22Rv1 (cell line): Measurements from ENCODE around the gene RNLS.

ENCODE experiments used
- H3K27ac ChIP-seq: fragments of 450-650 bp; 2 replicates; pipeline ENCODE4 v1.5.1; 2017
- ZFX ChIP-seq: fragments of 450-650 bp; IDR thresholded peaks from 2 replicates; pipeline ENCODE4 v1.6.1; 2017; ENCODE audit warnings: antibody characterized with exemption, borderline replicate concordance
- TF ChIP-seq, protein P1 (sequence below): fragments of 450-650 bp; IDR thresholded peaks from 2 replicates; pipeline ENCODE4 v1.5.1; 2017; ENCODE audit warnings: mild to moderate bottlenecking

Gene RNLS

DNA sequence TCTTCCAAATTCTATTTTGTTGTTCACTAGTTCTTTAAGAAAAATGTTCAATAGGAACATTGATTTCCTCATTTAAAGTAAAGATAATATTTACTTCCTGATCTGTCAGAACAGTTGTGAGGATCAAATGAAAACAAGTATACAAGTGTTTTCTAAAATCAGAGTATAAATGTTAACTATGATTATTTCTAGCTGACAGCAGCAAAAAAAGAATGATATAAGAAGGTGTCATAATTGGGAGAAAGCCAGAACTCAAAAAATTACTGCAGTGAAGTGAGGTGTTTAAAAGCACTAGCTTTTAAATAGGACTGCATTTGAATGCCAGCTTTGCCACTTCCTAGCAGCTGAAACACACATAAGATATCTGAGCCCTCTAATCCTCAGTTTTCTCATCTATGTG, 283.3 kb downstream of the RNLS start:
- H3K27ac ChIP-seq = no peak overlapping the region
- no peak for TF ChIP-seq ZFX
- TF ChIP-seq, protein P1, sequence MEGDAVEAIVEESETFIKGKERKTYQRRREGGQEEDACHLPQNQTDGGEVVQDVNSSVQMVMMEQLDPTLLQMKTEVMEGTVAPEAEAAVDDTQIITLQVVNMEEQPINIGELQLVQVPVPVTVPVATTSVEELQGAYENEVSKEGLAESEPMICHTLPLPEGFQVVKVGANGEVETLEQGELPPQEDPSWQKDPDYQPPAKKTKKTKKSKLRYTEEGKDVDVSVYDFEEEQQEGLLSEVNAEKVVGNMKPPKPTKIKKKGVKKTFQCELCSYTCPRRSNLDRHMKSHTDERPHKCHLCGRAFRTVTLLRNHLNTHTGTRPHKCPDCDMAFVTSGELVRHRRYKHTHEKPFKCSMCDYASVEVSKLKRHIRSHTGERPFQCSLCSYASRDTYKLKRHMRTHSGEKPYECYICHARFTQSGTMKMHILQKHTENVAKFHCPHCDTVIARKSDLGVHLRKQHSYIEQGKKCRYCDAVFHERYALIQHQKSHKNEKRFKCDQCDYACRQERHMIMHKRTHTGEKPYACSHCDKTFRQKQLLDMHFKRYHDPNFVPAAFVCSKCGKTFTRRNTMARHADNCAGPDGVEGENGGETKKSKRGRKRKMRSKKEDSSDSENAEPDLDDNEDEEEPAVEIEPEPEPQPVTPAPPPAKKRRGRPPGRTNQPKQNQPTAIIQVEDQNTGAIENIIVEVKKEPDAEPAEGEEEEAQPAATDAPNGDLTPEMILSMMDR = no peak

- TF ChIP-seq, protein P1 = no peak
- TF ChIP-seq ZFX = no peak
- H3K27ac ChIP-seq = no peak overlapping the region
Observed at GRCh38 chr10:88297103-88297502, 286.0 kb downstream of the RNLS start.

DNA sequence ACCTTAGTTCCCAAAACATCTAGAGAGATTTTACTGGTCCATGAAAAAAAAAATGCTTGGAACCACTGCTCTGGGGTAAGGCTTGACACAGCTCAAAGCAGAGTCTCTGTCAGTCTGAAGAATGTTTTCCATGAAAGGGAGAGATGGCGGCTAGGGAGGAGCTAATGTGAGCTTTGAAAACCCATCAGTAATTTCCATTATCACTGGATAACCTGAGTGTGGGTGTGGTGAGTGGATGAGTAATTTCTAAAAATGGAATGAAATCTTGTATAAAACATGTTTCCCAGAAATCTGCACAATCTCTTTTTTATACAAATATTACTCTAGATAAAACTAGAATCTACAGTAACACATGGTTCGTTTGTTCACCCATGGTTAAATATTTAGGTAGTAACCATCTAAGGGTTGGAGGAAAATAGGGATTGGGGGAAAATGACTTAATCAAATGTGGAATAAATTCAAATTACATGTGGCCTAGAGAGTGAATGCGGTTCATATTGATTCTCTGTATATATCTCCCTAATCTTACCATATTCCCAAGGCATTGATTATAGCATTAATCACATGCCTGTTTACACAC, 289.4 kb downstream of the RNLS start:
- no peak overlapping the region for H3K27ac ChIP-seq
- no peak for TF ChIP-seq ZFX
- TF ChIP-seq, protein P1 = no peak

GRCh38 chr10:88293073-88293472, 290.0 kb downstream of the RNLS start:
- no peak overlapping the region for H3K27ac ChIP-seq
- TF ChIP-seq, protein P1 = no peak
- TF ChIP-seq ZFX = no peak

DNA sequence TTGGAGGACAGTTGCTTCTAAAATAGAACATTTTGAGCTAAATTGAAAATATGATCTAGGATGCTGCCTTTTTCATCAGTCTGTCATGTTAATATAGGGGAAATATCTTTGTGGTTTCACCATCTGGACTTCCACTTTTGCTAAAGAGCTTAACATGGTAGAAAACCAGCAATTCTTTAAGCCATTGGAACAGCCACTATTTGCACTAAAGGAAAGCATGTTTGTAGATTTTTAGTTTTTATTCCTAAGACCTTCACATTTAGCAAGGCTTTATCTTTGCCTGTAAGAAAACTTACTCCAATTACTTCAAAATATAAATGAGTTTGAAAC, 291.0 kb downstream of the RNLS start:
- no peak for TF ChIP-seq ZFX
- TF ChIP-seq, protein P1 = no peak
- no peak overlapping the region for H3K27ac ChIP-seq

- TF ChIP-seq ZFX = no peak
- TF ChIP-seq, protein P1 = no peak
- no peak overlapping the region for H3K27ac ChIP-seq
Observed at GRCh38 chr10:88291289-88292184, 291.6 kb downstream of the RNLS start.

GRCh38 chr10:88289342-88289741, 293.8 kb downstream of the RNLS start:
- TF ChIP-seq, protein P1 = no peak
- no peak for TF ChIP-seq ZFX
- no peak overlapping the region for H3K27ac ChIP-seq
